ENCODE results near the gene GULP1.
"Not testable (repeated sequence)": the region's sequence is repeated elsewhere in the genome, so short reads cannot be mapped to it uniquely, and the experiment has no call there.

Gene GULP1

DNA sequence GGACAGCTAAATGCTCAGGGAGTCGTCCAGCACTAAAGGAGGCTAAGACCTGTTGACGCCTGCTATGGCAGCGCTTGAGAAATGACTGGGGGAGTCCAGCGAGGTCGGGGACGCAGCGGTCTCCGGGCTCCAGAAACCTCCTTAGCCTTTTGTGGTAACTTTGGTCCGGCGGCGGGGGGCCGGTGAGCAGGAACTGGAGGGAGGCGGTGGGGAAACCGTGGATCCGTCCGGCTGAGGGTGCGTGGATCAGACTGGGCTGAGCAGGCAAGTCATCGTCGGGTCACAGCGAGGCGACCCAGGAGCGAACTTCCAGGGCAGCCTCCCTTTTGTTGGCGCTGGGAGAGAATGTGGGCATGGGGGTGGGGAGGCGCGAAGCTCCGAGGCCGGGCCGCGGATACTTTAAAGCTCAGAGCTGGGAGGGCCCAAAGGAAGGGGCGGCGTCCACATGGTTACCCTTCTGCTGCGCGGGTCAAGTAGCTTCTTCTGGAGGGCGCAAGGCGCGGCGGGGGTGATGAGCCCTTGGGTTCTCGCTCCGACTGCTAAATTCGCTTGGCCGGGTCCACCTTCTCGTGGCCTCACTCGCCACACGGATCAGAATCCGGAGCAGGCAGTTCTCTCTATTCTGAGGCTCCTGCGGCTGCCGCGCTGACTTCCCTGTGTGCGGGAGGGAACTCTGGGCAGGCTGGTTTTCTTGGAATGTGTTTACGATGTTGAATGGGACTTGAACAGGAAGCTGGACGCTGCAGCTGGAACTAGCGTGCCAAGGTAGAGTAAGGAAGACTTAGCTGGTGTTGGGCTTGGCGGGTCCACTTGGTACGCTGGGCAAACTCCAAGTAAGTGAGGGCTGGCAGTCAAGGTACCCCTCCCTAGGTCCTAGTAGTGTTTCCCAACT is 920 bp downstream of the GULP1 start:
- DNase-seq (ENCODE audit: low read depth in 2 of 2) = no peak

DNA sequence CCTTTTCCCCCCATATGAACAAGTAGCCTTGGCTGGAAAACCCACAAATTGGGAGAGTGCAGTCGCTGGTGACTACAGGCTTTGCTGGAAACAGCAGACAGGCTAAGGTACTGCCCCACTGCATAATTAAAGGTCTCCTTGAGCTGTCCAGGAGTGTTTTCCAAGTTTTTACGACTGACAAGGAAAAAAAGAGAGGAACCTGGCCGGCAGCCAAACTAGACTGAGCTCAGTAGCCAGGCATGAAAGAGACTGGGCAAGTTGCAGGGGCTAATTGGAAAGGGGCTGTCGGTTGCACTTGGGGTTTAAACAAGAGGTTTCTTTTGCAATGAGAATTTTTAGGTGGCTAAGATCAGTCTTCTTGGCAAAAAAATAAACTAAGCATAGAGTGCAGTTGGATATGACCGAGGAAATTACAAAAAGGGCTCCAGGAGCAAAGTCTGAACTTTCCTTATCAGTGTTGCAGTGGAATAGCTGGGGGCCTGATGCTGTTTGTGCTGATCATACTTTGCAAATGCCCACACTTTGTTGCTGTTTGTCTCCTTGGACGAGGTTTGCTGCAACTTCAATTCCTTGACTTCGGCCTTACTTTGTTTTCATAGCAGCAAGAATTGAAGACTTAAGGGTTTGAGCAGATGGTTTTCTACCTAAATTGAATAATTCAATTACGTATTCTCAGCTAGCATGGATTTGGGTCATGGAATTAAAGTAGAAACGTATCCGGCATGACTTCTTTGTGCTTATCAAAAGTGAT is 2.1 kb downstream of the GULP1 start:
- no peak for DNase-seq (ENCODE audit: low read depth in 2 of 2)

DNA sequence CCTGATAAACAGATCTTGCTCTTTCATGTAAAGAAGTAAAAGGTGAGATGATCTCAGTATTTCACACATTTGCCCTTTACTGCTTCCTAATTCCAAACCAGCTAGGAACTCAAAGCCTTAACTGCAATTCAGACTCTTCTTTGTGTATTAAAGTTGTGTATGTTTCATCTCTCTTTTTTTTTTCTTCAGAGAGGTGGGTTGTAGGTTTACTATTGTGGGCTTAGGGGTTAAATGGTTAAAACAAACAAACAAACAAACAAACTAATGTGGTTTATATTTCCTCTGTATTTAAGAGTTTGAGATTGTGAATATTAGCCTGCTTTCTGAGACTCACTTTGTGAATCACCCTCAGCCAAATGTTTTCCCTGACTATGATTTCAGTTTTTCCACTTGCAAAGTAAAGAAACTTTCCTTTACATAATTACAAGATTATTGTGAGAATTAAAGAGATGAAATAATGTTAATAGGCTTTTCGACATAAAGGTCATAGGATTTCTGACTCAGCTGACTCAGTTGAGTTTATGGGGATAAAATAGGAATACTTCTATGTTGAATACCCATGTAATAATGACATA is 2.8 kb downstream of the GULP1 start:
- no peak for DNase-seq (ENCODE audit: low read depth in 2 of 2)

GRCh38 chr2:188295067-188295685 is 3.5 kb downstream of the GULP1 start:
- no peak for DNase-seq (ENCODE audit: low read depth in 2 of 2)

GRCh38 chr2:188297978-188298377 is 6.3 kb downstream of the GULP1 start:
- no peak for DNase-seq (ENCODE audit: low read depth in 2 of 2)

DNA sequence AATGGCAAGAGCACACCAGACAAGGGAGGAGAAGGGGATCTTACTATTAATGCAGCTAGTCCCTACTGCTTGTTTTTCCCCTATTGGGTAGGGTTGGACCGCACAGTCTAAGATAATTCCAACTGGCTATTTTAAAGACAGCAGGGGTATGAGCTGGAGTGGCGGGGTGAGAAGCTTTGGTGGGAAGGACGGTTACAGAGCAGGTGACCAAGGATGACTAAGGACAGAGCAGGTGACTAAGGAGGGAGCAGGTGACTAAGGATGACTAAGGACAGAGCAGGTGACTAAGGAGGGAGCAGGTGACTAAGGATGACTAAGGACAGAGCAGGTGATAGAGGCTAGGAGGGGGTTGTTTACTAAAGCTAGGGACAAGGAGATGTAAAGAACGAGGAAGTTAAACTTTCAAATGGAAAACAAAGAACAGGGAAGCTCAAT is 7.3 kb downstream of the GULP1 start:
- DNase-seq (ENCODE audit: low read depth in 2 of 2) = not testable (repeated sequence)

GRCh38 chr2:188303363-188304031 is 11.8 kb downstream of the GULP1 start:
- no peak for DNase-seq (ENCODE audit: low read depth in 2 of 2)

GRCh38 chr2:188305271-188305670 is 13.6 kb downstream of the GULP1 start:
- DNase-seq (ENCODE audit: low read depth in 2 of 2) = no peak

DNA sequence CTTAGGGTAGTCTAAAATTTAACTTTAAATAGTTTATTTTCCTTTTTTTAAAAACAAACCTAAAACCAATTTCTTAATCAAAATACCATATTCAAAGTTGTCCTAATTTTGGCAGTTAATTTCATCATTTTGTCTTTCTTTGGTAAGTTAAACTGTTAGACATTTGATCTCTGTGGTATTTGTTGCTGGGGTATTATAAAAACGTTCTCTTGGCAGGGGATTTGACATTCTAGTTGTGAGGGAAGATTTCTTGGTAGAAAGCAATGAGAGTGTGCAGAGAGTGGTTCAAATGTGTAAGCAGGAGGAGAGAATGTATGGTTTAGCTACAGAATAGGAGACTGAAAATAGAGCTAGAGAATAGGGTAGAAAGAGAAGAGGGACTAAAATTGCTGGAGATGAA is 14.6 kb downstream of the GULP1 start:
- DNase-seq (ENCODE audit: low read depth in 2 of 2) = no peak

- no peak for DNase-seq (ENCODE audit: low read depth in 2 of 2)
These were observed 16.2 kb downstream of the GULP1 start for GRCh38 chr2:188307850-188308283.

GRCh38 chr2:188308483-188308882 is 16.8 kb downstream of the GULP1 start:
- no peak for DNase-seq (ENCODE audit: low read depth in 2 of 2)

GRCh38 chr2:188309364-188309763 is 17.7 kb downstream of the GULP1 start:
- no peak for DNase-seq (ENCODE audit: low read depth in 2 of 2)

GRCh38 chr2:188314314-188315054 is 22.8 kb downstream of the GULP1 start:
- no peak for DNase-seq (ENCODE audit: low read depth in 2 of 2)

- DNase-seq (ENCODE audit: low read depth in 2 of 2) = no peak
These were observed 24.1 kb downstream of the GULP1 start for GRCh38 chr2:188315750-188316149.

- DNase-seq (ENCODE audit: low read depth in 2 of 2) = no peak
These were observed 24.7 kb downstream of the GULP1 start for GRCh38 chr2:188316342-188316741.

GRCh38 chr2:188316791-188317423 is 25.2 kb downstream of the GULP1 start:
- DNase-seq (ENCODE audit: low read depth in 2 of 2) = no peak

- no peak for DNase-seq (ENCODE audit: low read depth in 2 of 2)
These were observed 26.6 kb downstream of the GULP1 start for GRCh38 chr2:188318161-188318749.

GRCh38 chr2:188319838-188320237 is 28.2 kb downstream of the GULP1 start:
- DNase-seq (ENCODE audit: low read depth in 2 of 2) = no peak

- DNase-seq (ENCODE audit: low read depth in 2 of 2) = no peak
These were observed 29.2 kb downstream of the GULP1 start for GRCh38 chr2:188320861-188321260.
